ENCODE results near the gene CTNNBL1.

Gene CTNNBL1

DNA sequence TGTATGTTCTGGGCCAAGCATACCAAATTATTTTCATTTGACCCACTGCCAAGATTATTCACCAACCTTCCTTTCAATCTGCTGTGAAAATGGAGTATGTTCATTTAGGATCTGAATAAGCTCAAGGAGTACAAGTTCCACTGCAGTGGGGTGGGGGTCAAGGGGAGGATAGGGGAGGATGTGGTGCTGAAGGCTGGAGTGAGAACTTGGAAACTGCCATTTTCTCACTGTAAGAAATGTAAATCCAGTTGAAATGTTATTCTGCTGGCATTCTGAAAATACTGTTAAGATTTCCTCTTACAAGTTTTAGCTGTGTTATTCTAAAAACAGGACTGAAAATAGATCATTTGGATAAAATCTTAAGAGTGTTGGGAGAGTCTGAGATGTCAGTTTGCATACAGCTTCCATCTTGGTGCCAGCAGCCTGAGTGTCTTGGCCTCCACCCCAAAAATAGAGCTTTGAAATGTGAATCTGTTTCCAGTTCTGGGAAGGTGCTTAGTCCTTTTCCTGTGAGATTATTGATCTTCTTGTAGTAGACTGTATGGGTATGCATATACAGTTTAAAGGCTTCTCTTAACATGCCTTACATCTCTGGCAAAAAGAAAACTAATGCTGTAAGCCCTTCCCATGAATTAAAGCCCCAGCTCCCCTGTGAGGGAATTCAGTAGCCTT is 84.3 kb downstream of the CTNNBL1 start:
- peak in 1 of 2 donors; percentile 5 for DNase-seq (ENCODE audit: low read depth in 2 of 2)
- TF ChIP-seq, protein P1, sequence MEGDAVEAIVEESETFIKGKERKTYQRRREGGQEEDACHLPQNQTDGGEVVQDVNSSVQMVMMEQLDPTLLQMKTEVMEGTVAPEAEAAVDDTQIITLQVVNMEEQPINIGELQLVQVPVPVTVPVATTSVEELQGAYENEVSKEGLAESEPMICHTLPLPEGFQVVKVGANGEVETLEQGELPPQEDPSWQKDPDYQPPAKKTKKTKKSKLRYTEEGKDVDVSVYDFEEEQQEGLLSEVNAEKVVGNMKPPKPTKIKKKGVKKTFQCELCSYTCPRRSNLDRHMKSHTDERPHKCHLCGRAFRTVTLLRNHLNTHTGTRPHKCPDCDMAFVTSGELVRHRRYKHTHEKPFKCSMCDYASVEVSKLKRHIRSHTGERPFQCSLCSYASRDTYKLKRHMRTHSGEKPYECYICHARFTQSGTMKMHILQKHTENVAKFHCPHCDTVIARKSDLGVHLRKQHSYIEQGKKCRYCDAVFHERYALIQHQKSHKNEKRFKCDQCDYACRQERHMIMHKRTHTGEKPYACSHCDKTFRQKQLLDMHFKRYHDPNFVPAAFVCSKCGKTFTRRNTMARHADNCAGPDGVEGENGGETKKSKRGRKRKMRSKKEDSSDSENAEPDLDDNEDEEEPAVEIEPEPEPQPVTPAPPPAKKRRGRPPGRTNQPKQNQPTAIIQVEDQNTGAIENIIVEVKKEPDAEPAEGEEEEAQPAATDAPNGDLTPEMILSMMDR (IDR thresholded peaks at IDR 0.05; ENCODE audit: low read depth, low read length) = no peak
- no peak overlapping the region for H3K4me3 ChIP-seq (replicated peaks in 1 of 2; ENCODE audit: low read depth in 2 of 2, low read length in 2 of 2)

DNA sequence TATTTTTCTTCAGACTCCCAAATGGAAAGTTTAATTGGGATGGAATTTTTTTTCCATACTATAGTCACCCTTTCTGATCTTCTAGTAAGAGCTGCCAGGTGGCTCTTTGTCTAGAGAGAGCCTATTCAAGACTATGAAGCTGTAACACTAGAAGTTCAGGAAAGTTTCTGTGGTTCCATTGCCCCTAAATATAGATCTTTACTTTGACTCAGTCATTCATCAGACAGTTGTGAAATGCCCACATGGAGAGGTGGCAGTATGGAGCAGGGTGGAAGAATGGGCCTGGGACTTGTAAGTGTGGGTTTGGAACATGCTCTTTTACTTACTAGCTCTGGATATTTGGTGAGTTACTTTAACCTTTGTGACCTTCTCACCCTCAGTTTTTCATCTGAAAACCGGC is 87.8 kb downstream of the CTNNBL1 start:
- TF ChIP-seq, protein P1 (IDR thresholded peaks at IDR 0.05; ENCODE audit: low read depth, low read length) = no peak
- H3K4me3 ChIP-seq (replicated peaks in 1 of 2; ENCODE audit: low read depth in 2 of 2, low read length in 2 of 2) = no peak overlapping the region
- DNase-seq (ENCODE audit: low read depth in 2 of 2) = peak in 1 of 2 donors; percentile 11

DNA sequence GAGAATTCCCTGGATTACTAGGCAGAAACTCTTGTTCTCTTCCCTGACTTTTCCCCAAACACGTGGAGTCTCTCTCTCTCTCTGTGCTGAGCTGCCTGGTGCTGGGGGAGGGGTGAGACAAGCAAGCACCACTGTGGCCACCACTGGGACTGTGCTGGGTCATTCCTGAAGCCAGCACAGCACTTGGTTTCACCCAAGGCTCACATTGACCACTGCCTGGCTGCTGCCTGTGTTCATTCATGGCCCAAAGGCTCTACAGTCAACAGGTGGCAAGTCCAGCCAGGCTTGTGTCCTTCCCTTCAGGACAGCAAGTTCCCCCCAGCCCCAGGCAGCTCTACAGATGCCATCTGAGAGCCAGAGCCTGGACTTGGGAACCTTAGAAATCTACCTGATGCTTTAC is 92.2 kb downstream of the CTNNBL1 start:
- no peak overlapping the region for H3K4me3 ChIP-seq (replicated peaks in 1 of 2; ENCODE audit: low read depth in 2 of 2, low read length in 2 of 2)
- DNase-seq (ENCODE audit: low read depth in 2 of 2) = no peak
- TF ChIP-seq, protein P1 (IDR thresholded peaks at IDR 0.05; ENCODE audit: low read depth, low read length) = no peak

DNA sequence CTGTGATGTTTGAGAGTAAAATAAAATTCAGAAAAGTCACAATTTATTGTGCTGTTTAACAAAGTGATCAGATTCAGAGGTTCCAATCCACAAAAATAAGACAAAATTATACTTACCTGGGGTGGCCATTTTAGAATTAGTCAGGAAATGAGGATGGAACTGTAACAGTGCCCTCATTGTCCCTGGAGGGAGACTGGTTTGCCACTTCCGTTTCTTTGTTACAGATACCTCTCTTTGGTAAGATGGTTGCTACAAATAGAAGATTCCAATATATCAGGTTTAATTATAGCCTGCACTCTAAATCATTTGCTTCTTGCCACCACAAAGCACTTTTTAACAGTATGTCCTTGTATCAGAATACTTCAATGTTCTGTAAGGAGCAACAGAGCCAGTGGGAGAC is 95.6 kb downstream of the CTNNBL1 start:
- H3K4me3 ChIP-seq (replicated peaks in 1 of 2; ENCODE audit: low read depth in 2 of 2, low read length in 2 of 2) = no peak overlapping the region
- TF ChIP-seq, protein P1 (IDR thresholded peaks at IDR 0.05; ENCODE audit: low read depth, low read length) = no peak

DNA sequence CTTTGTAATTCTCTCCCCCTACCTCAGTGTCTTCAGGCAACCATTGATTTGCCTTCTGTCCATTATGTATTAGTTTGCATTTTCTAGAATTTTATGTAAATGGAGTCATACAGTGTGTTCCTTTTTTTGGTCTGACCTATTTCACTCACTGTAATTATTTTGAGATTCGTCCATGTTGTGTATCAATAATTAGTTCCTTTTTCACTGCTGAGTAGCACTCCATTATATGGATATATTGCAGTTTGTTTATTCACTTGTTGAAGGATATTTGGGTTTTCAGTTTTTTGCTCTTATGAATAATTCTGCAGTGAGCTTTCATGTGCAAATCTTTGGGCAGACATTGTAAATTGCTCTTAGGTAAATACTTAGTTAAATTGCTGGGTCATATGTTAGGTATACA is 97.1 kb downstream of the CTNNBL1 start:
- no peak for DNase-seq (ENCODE audit: low read depth in 2 of 2)
- H3K4me3 ChIP-seq (replicated peaks in 1 of 2; ENCODE audit: low read depth in 2 of 2, low read length in 2 of 2) = no peak overlapping the region
- TF ChIP-seq, protein P1 (IDR thresholded peaks at IDR 0.05; ENCODE audit: low read depth, low read length) = no peak

More for the DNA sequence above, 95.6 kb downstream of the CTNNBL1 start:
- no peak for DNase-seq (ENCODE audit: low read depth in 2 of 2)

DNA sequence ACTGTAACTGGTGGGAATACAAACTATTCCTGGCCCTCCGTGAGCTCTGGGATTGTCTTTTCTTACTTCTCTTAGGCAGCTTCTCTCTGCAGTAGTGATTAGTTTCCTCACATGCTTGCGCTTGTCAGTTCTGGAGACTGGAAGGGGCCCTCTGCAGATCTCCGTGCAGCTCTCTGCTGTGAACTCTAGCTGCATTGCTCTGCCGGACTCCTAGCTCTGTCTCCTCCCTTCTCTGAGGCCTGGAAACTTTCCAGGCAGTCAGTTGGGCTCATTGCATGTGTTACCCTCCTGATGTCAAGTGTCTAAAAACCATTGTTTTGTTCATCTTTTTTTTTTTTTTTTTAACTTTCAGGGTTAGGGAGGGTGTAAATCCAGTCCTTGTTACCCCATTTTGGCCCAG is 102.3 kb downstream of the CTNNBL1 start:
- peak in 1 of 2 donors; percentile 23 for DNase-seq (ENCODE audit: low read depth in 2 of 2)
- H3K4me3 ChIP-seq (replicated peaks in 1 of 2; ENCODE audit: low read depth in 2 of 2, low read length in 2 of 2) = no peak overlapping the region
- TF ChIP-seq, protein P1 (IDR thresholded peaks at IDR 0.05; ENCODE audit: low read depth, low read length) = no peak

DNA sequence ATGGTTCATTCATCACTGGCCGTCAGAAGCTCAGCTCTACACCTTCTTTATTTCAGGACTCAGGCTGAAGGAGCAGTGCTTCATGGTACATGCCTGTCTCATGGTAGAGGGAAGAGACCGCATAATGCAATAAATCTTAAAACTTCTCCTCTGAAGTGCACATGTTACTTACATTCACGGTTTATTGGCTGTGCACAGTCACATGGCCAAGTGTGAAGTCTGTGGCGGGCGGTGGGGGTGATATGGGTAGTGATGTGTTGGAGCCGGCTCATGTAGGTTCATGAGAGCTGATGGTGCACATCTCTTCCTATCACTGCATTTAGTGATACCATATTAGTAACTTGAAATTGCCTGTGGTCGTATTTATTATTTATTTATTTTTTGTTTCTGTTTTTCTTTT is 102.9 kb downstream of the CTNNBL1 start:
- no peak for DNase-seq (ENCODE audit: low read depth in 2 of 2)
- TF ChIP-seq, protein P1 (IDR thresholded peaks at IDR 0.05; ENCODE audit: low read depth, low read length) = no peak
- no peak overlapping the region for H3K4me3 ChIP-seq (replicated peaks in 1 of 2; ENCODE audit: low read depth in 2 of 2, low read length in 2 of 2)

Data from cardiac fibroblast (primary cell).